MCF 10A (cell line): ENCODE data around the gene SH3BGR. TPM values are rescaled to one million over a fixed set of nuclear protein-coding genes. Genes with fewer than 3 reads are reported as not detected.

Experiments
- BruUV-seq: library from RNA; stranded (reverse); fragments of 400-500 nt; replicated peaks from 2 replicates; lab custom pipeline; 2021; lab: Mats Ljungman, UMichigan
- CTCF ChIA-PET: fragments of 300-600 bp; sonication (Branson Sonifier 250); formaldehyde crosslinking; extraction: SDS; loops from one replicate; lab custom pipeline; 2021; ENCODE audit warnings: antibody characterized with exemption, inconsistent platforms; lab: Yijun Ruan, JAX
- POLR2A ChIA-PET: fragments of 300-600, 350-650 bp; sonication (Branson Sonifier 250); formaldehyde crosslinking; extraction: SDS; loops from one replicate; lab custom pipeline; 2020; ENCODE audit warnings: antibody characterized with exemption, inconsistent platforms; lab: Yijun Ruan, JAX
- DNase-seq: peaks from one replicate; pipeline ENCODE4 v3.0.0-alpha.2; 2018; ENCODE audit not compliant: unreplicated experiment
- H3K27ac Mint-ChIP-seq: one replicate; pipeline ENCODE4 v1.8.0; 2022; ENCODE audit warnings: mild to moderate bottlenecking, low read depth, mixed read lengths; ENCODE audit not compliant: unreplicated experiment
- H3K27me3 Mint-ChIP-seq: one replicate; pipeline ENCODE4 v1.8.0; 2022; ENCODE audit warnings: mixed read lengths; ENCODE audit not compliant: insufficient read depth, unreplicated experiment
- H3K36me3 Mint-ChIP-seq: one replicate; pipeline ENCODE4 v1.8.0; 2022; ENCODE audit warnings: mild to moderate bottlenecking, moderate library complexity, mixed read lengths; ENCODE audit not compliant: insufficient read depth, unreplicated experiment
- H3K4me1 Mint-ChIP-seq: one replicate; pipeline ENCODE4 v1.8.0; 2022; ENCODE audit warnings: mixed read lengths; ENCODE audit not compliant: insufficient read depth, unreplicated experiment
- H3K4me3 Mint-ChIP-seq: one replicate; pipeline ENCODE4 v1.8.0; 2022; ENCODE audit warnings: mild to moderate bottlenecking, moderate library complexity, mixed read lengths; ENCODE audit not compliant: unreplicated experiment
- H3K9me3 Mint-ChIP-seq: one replicate; pipeline ENCODE4 v1.8.0; 2022; ENCODE audit warnings: mixed read lengths; ENCODE audit not compliant: unreplicated experiment
- intact Hi-C: fragments of 100-400 bp; cut with micrococcal nuclease; formaldehyde crosslinking; loops from 2 replicates; pipeline ENCODE4 v1.14.1; 2022
- total RNA-seq: library from RNA; stranded (reverse); gene quantifications from 2 replicates; pipeline ENCODE4 v1.2.3, GENCODE V29; 2022
- TF ChIP-seq, protein P1 (sequence below): fragments of 200-600 bp; IDR thresholded peaks from one replicate; pipeline ENCODE4 v1.8.0; 2022; ENCODE audit warnings: antibody characterized with exemption, mild to moderate bottlenecking; ENCODE audit not compliant: unreplicated experiment

The SH3BGR gene
- total RNA-seq, 1 experiment from 2014 or later, result 11.3 TPM

DNA sequence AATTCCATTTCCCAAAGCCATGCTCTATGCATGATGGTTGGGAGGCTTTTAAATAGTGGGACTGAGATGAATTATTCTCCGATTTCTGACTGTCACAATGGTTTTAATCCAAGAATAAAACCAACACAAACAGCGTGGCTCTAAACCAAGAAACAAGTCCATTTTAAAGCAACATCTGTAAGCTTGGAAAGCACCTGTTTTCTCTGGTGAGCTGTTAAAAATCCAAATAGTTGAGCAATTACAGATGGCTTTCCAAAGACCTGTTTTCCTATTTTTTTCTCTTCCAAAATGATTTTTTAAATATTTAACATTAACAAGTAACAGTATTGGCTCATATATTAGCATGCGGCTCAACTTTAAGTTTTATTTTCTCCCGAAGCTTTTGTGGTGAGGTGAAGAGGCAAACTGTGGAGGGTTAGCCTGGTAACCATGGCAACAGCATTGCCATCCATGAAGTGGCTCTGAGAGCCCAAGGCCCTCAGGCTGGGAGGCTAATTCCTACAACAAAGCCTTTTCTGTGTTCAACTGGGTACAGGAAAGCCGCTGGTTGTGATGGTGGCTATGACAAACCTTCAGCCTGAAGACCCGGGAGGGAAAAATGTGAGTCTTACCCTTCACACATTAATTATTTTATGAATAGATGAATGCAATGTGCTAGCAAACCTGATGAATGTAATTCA, 104.3 kb downstream of the SH3BGR start:
- POLR2A ChIA-PET, result no interaction called here
- no peaks in the 10 kb centered on the region for H3K4me1 Mint-ChIP-seq
- no peak overlapping the region for H3K27ac Mint-ChIP-seq
- no peak for DNase-seq
- no peaks in the 10 kb centered on the region for H3K36me3 Mint-ChIP-seq
- TF ChIP-seq, protein P1, sequence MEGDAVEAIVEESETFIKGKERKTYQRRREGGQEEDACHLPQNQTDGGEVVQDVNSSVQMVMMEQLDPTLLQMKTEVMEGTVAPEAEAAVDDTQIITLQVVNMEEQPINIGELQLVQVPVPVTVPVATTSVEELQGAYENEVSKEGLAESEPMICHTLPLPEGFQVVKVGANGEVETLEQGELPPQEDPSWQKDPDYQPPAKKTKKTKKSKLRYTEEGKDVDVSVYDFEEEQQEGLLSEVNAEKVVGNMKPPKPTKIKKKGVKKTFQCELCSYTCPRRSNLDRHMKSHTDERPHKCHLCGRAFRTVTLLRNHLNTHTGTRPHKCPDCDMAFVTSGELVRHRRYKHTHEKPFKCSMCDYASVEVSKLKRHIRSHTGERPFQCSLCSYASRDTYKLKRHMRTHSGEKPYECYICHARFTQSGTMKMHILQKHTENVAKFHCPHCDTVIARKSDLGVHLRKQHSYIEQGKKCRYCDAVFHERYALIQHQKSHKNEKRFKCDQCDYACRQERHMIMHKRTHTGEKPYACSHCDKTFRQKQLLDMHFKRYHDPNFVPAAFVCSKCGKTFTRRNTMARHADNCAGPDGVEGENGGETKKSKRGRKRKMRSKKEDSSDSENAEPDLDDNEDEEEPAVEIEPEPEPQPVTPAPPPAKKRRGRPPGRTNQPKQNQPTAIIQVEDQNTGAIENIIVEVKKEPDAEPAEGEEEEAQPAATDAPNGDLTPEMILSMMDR, result no peak
- CTCF ChIA-PET, result interaction anchor here (0.6 to 0.7 kb wide), 2 partner anchors 77 to 160 kb away, joined by 3 to 4 read pairs; no protein-coding TSS in a partner anchor
- intact Hi-C loops, result no loop called here
- no peak overlapping the region for H3K4me3 Mint-ChIP-seq
- H3K27me3 Mint-ChIP-seq, result peaks cover 5% of the 10 kb centered on the region
- no TSS peak for BruUV-seq
- H3K9me3 Mint-ChIP-seq, result peaks cover 10% of the 10 kb centered on the region

DNA sequence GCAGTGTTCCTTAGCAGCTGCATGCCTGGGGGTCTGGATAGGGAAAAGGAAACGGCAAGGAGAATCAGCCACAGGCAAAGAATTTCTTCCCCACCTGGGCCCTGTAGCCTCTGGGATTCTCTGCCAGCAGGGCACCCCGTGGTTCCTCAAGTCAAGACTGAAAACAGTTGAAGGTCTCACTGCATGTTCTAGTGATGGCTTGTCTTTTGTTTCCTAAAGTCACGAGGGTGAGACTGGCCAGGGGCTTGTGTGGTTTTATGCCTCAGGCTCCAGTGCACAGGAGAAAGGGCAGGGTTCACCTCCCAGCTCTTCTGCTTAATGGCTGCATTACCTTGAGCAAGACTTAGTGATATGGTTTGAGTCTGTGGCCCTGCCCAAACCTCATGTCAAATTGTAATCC, 107.7 kb downstream of the SH3BGR start:
- intact Hi-C loops, result no loop called here
- BruUV-seq, result no TSS peak
- TF ChIP-seq, protein P1, result no peak
- ChIA-PET POLR2A (no interaction called here), CTCF (no interaction called here)
- Mint-ChIP-seq H3K27me3 (peaks cover 22% of the 10 kb centered on the region), H3K27ac (no peak overlapping the region), H3K9me3 (no peaks in the 10 kb centered on the region), H3K36me3 (no peaks in the 10 kb centered on the region), H3K4me1 (no peaks in the 10 kb centered on the region), H3K4me3 (no peak overlapping the region)
- no peak for DNase-seq

DNA sequence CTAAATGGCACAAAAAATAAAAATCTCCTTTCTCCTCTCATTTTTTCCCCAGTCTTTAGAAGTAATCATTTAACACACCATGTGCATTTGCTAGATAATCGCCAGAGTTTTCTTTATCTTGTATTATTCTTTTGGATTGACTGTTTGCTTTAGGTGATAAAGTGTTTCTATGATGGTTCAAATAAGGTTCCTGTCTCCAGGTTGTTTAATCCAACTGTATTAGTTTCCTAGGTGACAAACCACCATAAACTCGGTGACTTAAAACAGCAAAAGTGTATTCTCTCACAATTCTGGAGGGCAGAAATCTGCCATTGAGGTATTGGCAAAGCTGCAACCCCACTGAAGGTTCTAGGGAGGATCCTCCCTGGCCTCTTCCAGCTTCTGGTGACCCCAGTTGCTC, 109.4 kb downstream of the SH3BGR start:
- Mint-ChIP-seq H3K27ac (no peak overlapping the region), H3K4me3 (no peak overlapping the region), H3K4me1 (no peaks in the 10 kb centered on the region), H3K9me3 (no peaks in the 10 kb centered on the region), H3K36me3 (no peaks in the 10 kb centered on the region), H3K27me3 (peaks cover 22% of the 10 kb centered on the region)
- no peak for DNase-seq
- ChIA-PET POLR2A (interaction anchor here (0.5 kb wide), 1 partner anchor 169 kb away, joined by 3 read pairs; no protein-coding TSS in a partner anchor), CTCF (no interaction called here)
- TF ChIP-seq, protein P1, result no peak
- BruUV-seq, result no TSS peak
- intact Hi-C loops, result no loop called here

DNA sequence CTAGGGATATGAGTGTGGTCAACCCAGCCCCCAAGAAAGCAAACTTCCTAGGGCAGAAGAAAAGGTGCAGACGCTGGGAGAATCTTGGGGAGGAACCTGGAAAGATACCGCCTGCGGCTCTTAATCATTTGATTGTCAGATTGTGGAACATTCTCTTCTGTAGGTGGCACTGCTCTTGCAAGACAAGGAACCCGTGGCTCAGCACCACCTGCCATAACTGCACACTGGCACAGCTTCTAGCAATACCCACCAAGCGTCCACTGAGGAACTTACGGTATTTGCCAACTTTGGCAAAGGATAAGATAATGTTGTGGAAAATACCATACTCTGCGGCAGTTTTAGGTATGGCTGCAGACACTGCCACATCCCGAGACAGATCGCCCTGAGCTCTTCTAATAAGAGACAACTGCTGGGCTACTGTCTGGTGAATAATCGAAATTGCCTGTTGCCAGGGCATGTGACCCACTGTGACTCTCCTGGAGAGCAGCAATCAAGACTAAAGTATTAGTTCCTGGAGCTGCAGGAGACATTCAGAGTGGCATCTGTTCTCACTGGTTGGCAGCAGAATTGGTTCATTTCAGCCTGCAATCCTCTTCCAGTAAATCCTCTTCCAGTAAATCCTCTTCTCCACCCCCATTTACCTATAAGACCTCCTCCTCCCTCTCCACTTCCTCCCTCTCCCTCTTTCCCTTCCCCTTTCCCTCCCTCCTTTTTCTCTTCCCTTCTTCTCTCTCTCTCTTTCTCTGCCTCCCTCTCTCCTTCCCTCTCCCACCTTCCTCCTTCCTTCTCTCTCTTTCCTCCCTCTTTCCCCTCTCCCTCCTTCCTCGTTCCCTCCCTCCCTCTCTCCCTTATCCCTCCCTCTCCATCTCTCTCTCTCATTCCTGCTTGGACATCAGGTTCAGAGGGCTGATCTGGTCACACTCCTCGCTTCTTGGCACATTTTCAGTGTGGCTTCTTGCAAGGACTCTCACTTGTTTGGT, 111.3 kb downstream of the SH3BGR start:
- no peaks in the 10 kb centered on the region for H3K4me1 Mint-ChIP-seq
- H3K36me3 Mint-ChIP-seq, result no peaks in the 10 kb centered on the region
- no TSS peak for BruUV-seq
- no peak overlapping the region for H3K4me3 Mint-ChIP-seq
- ChIA-PET POLR2A (interaction anchor here (0.6 kb wide), 1 partner anchor 29 kb away, joined by 6 read pairs; no protein-coding TSS in a partner anchor), CTCF (interaction anchor here (0.8 kb wide), 1 partner anchor 531 kb away, joined by 3 read pairs; no protein-coding TSS in a partner anchor)
- intact Hi-C loops, result no loop called here
- no peak overlapping the region for H3K27ac Mint-ChIP-seq
- H3K27me3 Mint-ChIP-seq, result peaks cover 22% of the 10 kb centered on the region
- TF ChIP-seq, protein P1, result no peak
- no peak for DNase-seq
- H3K9me3 Mint-ChIP-seq, result no peaks in the 10 kb centered on the region
